CD4-positive, alpha-beta memory T cell (primary cell): ENCODE data around the gene GRIN3A. TPM values are rescaled to one million over a fixed set of nuclear protein-coding genes. Genes with fewer than 3 reads are reported as not detected.

Experiments used
- CTCF ChIA-PET: fragments of 350-600 bp; sonication (Branson Sonifier 250); formaldehyde crosslinking; loops from one replicate; lab custom pipeline; 2021; ENCODE audit warnings: inconsistent platforms; ENCODE audit not compliant: partially characterized antibody; lab: Charles Lee
- POLR2A ChIA-PET: fragments of 350-600 bp; sonication (Branson Sonifier 250); formaldehyde crosslinking; loops from one replicate; lab custom pipeline; 2021; ENCODE audit not compliant: partially characterized antibody; lab: Charles Lee
- DNase-seq, 5 donors: peaks; one replicate each; pipeline versions ENCODE4 v3.0.0 to v3.0.0-alpha.2; 2020 to 2022; ENCODE audit warnings: mixed read lengths in 1 of 5
- H3K27ac ChIP-seq: one replicate; pipeline ENCODE4 v1.7.0; 2013; ENCODE audit warnings: low read depth, low read length
- H3K27me3 ChIP-seq: 2 replicates; pipeline ENCODE4 v1.7.0; 2013; ENCODE audit warnings: mild to moderate bottlenecking, low read length, moderate library complexity; ENCODE audit not compliant: insufficient read depth
- H3K36me3 ChIP-seq: 2 replicates; pipeline ENCODE4 v1.7.0; 2013; ENCODE audit warnings: mild to moderate bottlenecking, low read length, moderate library complexity; ENCODE audit not compliant: insufficient read depth
- H3K4me1 ChIP-seq: 2 replicates; pipeline ENCODE4 v1.7.0; 2013; ENCODE audit warnings: mild to moderate bottlenecking, low read length, moderate library complexity; ENCODE audit not compliant: insufficient read depth
- H3K4me3 ChIP-seq, 2 donors: one replicate each; pipeline ENCODE4 v1.7.0; 2013; ENCODE audit warnings: low read length in 2 of 2, mild to moderate bottlenecking in 1 of 2
- H3K9me3 ChIP-seq, 2 donors: one replicate each; pipeline ENCODE4 v1.7.0; 2013; ENCODE audit warnings: low read length in 2 of 2, control low read depth in 1 of 2; ENCODE audit not compliant: control insufficient read depth in 1 of 2
- H3K27ac Mint-ChIP-seq, 7 donors: one replicate each; pipeline ENCODE4 v1.8.0; 2020 to 2021; ENCODE audit warnings: mixed read lengths in 7 of 7, mild to moderate bottlenecking in 6 of 7, inconsistent platforms in 3 of 7, moderate library complexity in 3 of 7
- H3K27me3 Mint-ChIP-seq, 2 donors: one replicate each; pipeline ENCODE4 v1.8.0; 2020 to 2021; ENCODE audit warnings: mixed read lengths in 2 of 2
- H3K36me3 Mint-ChIP-seq, 2 donors: one replicate each; pipeline ENCODE4 v1.8.0; 2020 to 2021; ENCODE audit warnings: mixed read lengths in 2 of 2, inconsistent platforms in 1 of 2, mild to moderate bottlenecking in 1 of 2
- H3K4me1 Mint-ChIP-seq, 4 donors: one replicate each; pipeline ENCODE4 v1.8.0; 2020 to 2021; ENCODE audit warnings: mixed read lengths in 4 of 4, mild to moderate bottlenecking in 1 of 4
- H3K4me3 Mint-ChIP-seq, 8 donors: one replicate each; pipeline ENCODE4 v1.8.0; 2020 to 2021; ENCODE audit warnings: mixed read lengths in 8 of 8, mild to moderate bottlenecking in 7 of 8, moderate library complexity in 6 of 8, inconsistent platforms in 3 of 8
- H3K9me3 Mint-ChIP-seq, 8 donors: one replicate each; pipeline ENCODE4 v1.8.0; 2020 to 2021; ENCODE audit warnings: mixed read lengths in 8 of 8, mild to moderate bottlenecking in 5 of 8, inconsistent platforms in 3 of 8, moderate library complexity in 1 of 8
- intact Hi-C: fragments of 100-400 bp; cut with micrococcal nuclease; formaldehyde crosslinking; loops from one replicate; pipeline ENCODE4 v1.15.1; 2023
- polyA plus RNA-seq, 2 donors: library from polyadenylated mRNA; unstranded; fragments of 300-500 nt; fragmentation: Illumina TruSeq; gene quantifications; one replicate each; pipeline ENCODE4 v1.2.3, GENCODE V29; 2021
- total RNA-seq, 2 experiments: library from RNA; stranded (reverse); gene quantifications; one replicate each; pipeline ENCODE4 v1.2.3, GENCODE V29; 2021

Gene GRIN3A
- total and polyA plus RNA-seq, 4 experiments from 2014 or later, result 0.08 to 0.12 (median 0.08) TPM; not detected in 1

GRCh38 chr9:101634741-101635409 is 103.6 kb downstream of the GRIN3A start:
- ChIA-PET CTCF (no interaction called here), POLR2A (no interaction called here)
- H3K27me3 ChIP-seq, result no peaks in the 10 kb centered on the region
- intact Hi-C loops, result no loop called here
- no peaks in the 10 kb centered on the region for H3K4me1 ChIP-seq
- Mint-ChIP-seq H3K9me3 (peaks cover 0 to 3% (median 0%) of the 10 kb centered on the region in 8 donors), H3K27me3 (peaks cover 3% of the 10 kb centered on the region in 2 donors), H3K27ac (no peak overlapping the region), H3K4me3 (no peak overlapping the region), H3K36me3 (no peaks in the 10 kb centered on the region), H3K4me1 (no peaks in the 10 kb centered on the region)
- no peak for DNase-seq
- H3K36me3 ChIP-seq, result no peaks in the 10 kb centered on the region
- no peak overlapping the region for H3K27ac ChIP-seq
- no peaks in the 10 kb centered on the region for H3K9me3 ChIP-seq
- no peak overlapping the region for H3K4me3 ChIP-seq

DNA sequence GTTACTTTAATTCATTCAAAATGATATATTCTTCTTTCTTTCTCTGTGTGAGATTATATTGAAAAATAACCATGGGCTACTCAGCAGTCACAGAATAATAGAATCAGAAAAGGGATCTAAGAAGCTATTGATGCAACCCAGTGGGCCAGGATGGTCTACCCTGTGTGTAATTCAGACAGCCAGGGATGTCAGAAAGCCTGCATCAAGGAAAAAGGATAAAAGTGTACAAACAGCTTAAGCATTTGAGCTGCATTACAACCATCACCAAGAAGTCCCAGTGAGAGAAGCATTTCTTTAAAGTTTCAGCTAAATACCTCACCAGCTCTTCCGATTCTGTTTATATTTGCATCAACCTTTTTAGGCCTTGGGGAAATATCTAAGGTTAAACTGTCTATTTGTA is 105.8 kb downstream of the GRIN3A start:
- no peak for DNase-seq
- no peaks in the 10 kb centered on the region for H3K9me3 ChIP-seq
- H3K36me3 ChIP-seq, result no peaks in the 10 kb centered on the region
- no peak overlapping the region for H3K4me3 ChIP-seq
- no peaks in the 10 kb centered on the region for H3K9me3 Mint-ChIP-seq
- no peaks in the 10 kb centered on the region for H3K4me1 Mint-ChIP-seq
- H3K27me3 Mint-ChIP-seq, result peaks cover 3% of the 10 kb centered on the region in 2 donors
- no peak overlapping the region for H3K4me3 Mint-ChIP-seq
- intact Hi-C loops, result no loop called here
- H3K36me3 Mint-ChIP-seq, result no peaks in the 10 kb centered on the region
- H3K4me1 ChIP-seq, result no peaks in the 10 kb centered on the region
- ChIA-PET CTCF (no interaction called here), POLR2A (no interaction called here)
- no peaks in the 10 kb centered on the region for H3K27me3 ChIP-seq
- no peak overlapping the region for H3K27ac ChIP-seq
- no peak overlapping the region for H3K27ac Mint-ChIP-seq

DNA sequence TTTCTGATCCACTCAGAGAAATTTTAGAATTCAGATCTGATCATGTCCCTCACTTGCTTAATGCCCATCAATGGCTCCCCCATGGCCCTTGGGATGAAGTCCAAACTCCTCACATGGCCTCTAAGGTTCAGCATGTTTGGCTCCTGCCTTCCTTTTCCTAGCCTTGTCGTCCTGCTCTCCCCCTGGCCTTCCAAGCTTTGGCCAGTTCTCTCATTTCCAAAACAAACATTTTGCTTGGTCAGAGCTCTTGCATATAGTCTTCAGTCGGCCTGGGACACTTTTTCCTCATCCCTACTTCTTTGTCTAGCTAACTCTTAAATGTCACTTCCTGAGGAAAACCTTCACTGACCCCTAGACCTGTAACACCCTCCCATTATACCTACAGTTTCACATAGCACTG is 106.6 kb downstream of the GRIN3A start:
- Mint-ChIP-seq H3K27ac (no peak overlapping the region), H3K27me3 (peaks cover 3% of the 10 kb centered on the region in 2 donors), H3K4me3 (no peak overlapping the region), H3K4me1 (no peaks in the 10 kb centered on the region), H3K36me3 (no peaks in the 10 kb centered on the region), H3K9me3 (no peaks in the 10 kb centered on the region)
- ChIA-PET CTCF (no interaction called here), POLR2A (no interaction called here)
- no peaks in the 10 kb centered on the region for H3K27me3 ChIP-seq
- H3K27ac ChIP-seq, result no peak overlapping the region
- H3K9me3 ChIP-seq, result no peaks in the 10 kb centered on the region
- H3K4me3 ChIP-seq, result no peak overlapping the region
- no peaks in the 10 kb centered on the region for H3K4me1 ChIP-seq
- no peaks in the 10 kb centered on the region for H3K36me3 ChIP-seq
- intact Hi-C loops, result no loop called here
- no peak for DNase-seq

DNA sequence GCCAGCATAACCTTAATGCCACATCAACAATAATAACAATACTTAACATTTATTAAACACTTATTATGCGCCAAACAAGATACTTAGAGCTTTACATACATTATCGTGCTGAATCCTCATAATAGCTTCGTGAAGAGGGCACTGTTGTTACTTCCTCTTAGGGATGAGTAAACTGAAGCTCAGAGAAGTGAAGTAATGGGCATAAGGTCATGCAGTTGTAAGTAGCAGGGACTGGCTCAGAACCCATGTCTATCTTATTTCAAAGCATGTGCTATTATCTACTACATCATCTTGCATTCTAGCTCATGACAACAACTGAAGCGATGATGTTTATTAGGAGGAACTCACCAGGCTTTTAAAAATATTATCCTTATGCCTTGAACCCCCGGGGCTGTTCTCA is 108.8 kb downstream of the GRIN3A start:
- intact Hi-C loops, result no loop called here
- Mint-ChIP-seq H3K36me3 (no peaks in the 10 kb centered on the region), H3K27ac (no peak overlapping the region), H3K4me3 (no peak overlapping the region), H3K4me1 (peaks cover 0 to 6% (median 2%) of the 10 kb centered on the region in 4 donors), H3K9me3 (no peaks in the 10 kb centered on the region), H3K27me3 (no peaks in the 10 kb centered on the region)
- Histone ChIP-seq H3K36me3 (no peaks in the 10 kb centered on the region), H3K27ac (no peak overlapping the region), H3K27me3 (no peaks in the 10 kb centered on the region), H3K9me3 (no peaks in the 10 kb centered on the region), H3K4me3 (no peak overlapping the region), H3K4me1 (no peaks in the 10 kb centered on the region)
- ChIA-PET POLR2A (no interaction called here), CTCF (interaction anchor here (1.3 to 1.5 kb wide), 2 partner anchors 9 to 29 kb away, joined by 3 read pairs; no protein-coding TSS in a partner anchor)
- no peak for DNase-seq

DNA sequence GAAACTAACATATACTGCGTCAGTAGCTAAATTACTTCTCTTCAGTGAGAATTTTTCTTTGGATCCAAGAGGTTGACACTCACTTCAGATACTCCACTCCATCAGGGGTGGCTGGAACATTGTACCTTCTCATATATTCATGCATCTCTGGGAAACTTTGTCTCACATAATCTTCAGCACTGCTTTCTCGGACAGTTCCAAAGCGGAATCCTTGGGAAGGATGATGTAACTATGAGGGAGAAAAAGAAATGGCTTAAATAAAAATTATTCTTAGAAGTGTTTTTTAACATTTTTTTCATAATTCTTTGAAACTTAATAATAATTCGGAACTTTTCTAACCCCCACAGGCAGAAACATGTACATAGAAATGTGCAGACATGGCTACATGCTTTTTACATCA is 110.3 kb downstream of the GRIN3A start:
- POLR2A ChIA-PET, result no interaction called here
- H3K27ac Mint-ChIP-seq, result no peak overlapping the region
- H3K27me3 Mint-ChIP-seq, result no peaks in the 10 kb centered on the region
- Histone ChIP-seq H3K27ac (no peak overlapping the region), H3K27me3 (no peaks in the 10 kb centered on the region), H3K36me3 (no peaks in the 10 kb centered on the region), H3K4me1 (no peaks in the 10 kb centered on the region), H3K4me3 (no peak overlapping the region), H3K9me3 (no peaks in the 10 kb centered on the region)
- H3K4me1 Mint-ChIP-seq, result peaks cover 0 to 6% (median 2%) of the 10 kb centered on the region in 4 donors
- H3K4me3 Mint-ChIP-seq, result no peak overlapping the region
- intact Hi-C loops, result no loop called here
- H3K36me3 Mint-ChIP-seq, result no peaks in the 10 kb centered on the region
- peaks cover 0 to 2% (median 0%) of the 10 kb centered on the region in 8 donors for H3K9me3 Mint-ChIP-seq
- no peak for DNase-seq
- CTCF ChIA-PET, result no interaction called here

DNA sequence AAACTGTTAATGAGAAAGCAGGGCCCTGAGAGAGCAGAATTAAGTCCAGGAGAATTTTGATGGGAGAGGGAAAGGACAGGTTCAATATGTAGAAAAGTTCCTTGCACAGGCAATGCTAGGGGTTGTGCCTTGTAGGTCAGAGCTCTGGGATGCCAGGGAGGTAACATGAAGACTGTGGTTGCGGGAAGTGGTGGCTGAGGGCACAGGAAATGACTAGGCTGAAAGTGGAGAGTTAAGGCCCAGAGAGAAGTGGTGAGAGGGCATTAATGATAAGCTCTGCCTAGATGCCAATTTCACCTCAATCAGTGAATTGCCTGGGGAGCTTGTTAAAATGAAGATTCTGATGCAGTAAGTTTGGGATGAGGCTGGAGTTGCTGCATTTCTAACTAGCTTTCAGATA is 112.2 kb downstream of the GRIN3A start:
- Mint-ChIP-seq H3K27me3 (no peaks in the 10 kb centered on the region), H3K4me3 (no peak overlapping the region), H3K4me1 (peaks cover 0 to 6% (median 2%) of the 10 kb centered on the region in 4 donors), H3K9me3 (peaks cover 0 to 2% (median 0%) of the 10 kb centered on the region in 8 donors), H3K27ac (no peak overlapping the region), H3K36me3 (no peaks in the 10 kb centered on the region)
- Histone ChIP-seq H3K4me1 (no peaks in the 10 kb centered on the region), H3K36me3 (no peaks in the 10 kb centered on the region), H3K9me3 (no peaks in the 10 kb centered on the region), H3K27me3 (no peaks in the 10 kb centered on the region), H3K27ac (no peak overlapping the region), H3K4me3 (no peak overlapping the region)
- intact Hi-C loops, result no loop called here
- no peak for DNase-seq
- ChIA-PET POLR2A (no interaction called here), CTCF (no interaction called here)

- Mint-ChIP-seq H3K27ac (no peak overlapping the region), H3K4me3 (no peak overlapping the region), H3K27me3 (no peaks in the 10 kb centered on the region), H3K4me1 (peaks cover 0 to 6% (median 2%) of the 10 kb centered on the region in 4 donors), H3K36me3 (no peaks in the 10 kb centered on the region), H3K9me3 (peaks cover 0 to 2% (median 0%) of the 10 kb centered on the region in 8 donors)
- no peaks in the 10 kb centered on the region for H3K27me3 ChIP-seq
- ChIA-PET POLR2A (no interaction called here), CTCF (no interaction called here)
- DNase-seq, result no peak
- intact Hi-C loops, result no loop called here
- H3K36me3 ChIP-seq, result no peaks in the 10 kb centered on the region
- H3K27ac ChIP-seq, result no peak overlapping the region
- H3K9me3 ChIP-seq, result no peaks in the 10 kb centered on the region
- H3K4me1 ChIP-seq, result no peaks in the 10 kb centered on the region
- H3K4me3 ChIP-seq, result no peak overlapping the region
Observed at GRCh38 chr9:101625876-101626275, 112.6 kb downstream of the GRIN3A start.
